IPS-20b (cell line): Measurements from ENCODE around the gene ZMYM4.
"Not testable (repeated sequence)": the region's sequence is repeated elsewhere in the genome, so short reads cannot be mapped to it uniquely, and the experiment has no call there.

ENCODE experiments used
- H3K27ac ChIP-seq: one replicate; pipeline ENCODE4 v1.5.1; 2013; ENCODE audit warnings: low read length
- H3K27me3 ChIP-seq: 2 replicates; pipeline ENCODE4 v1.6.1; 2013; ENCODE audit warnings: mild to moderate bottlenecking, low read length, inconsistent platforms; ENCODE audit not compliant: insufficient read depth
- H3K36me3 ChIP-seq: 2 replicates; pipeline ENCODE4 v1.6.1; 2013; ENCODE audit warnings: low read depth, mild to moderate bottlenecking, inconsistent platforms, low read length, moderate library complexity; ENCODE audit not compliant: insufficient read depth
- H3K4me1 ChIP-seq: 2 replicates; pipeline ENCODE4 v1.6.1; 2013; ENCODE audit warnings: mild to moderate bottlenecking, control low read depth, inconsistent platforms, low read length, moderate library complexity; ENCODE audit not compliant: insufficient read depth
- H3K4me3 ChIP-seq: 2 replicates; pipeline ENCODE4 v1.5.1; 2013; ENCODE audit warnings: mild to moderate bottlenecking, low read length, inconsistent platforms
- H3K9ac ChIP-seq: 2 replicates; pipeline ENCODE4 v1.6.1; 2013; ENCODE audit warnings: low read depth, mild to moderate bottlenecking, inconsistent platforms, low read length, moderate library complexity
- H3K9me3 ChIP-seq: 2 replicates; pipeline ENCODE4 v1.6.1; 2013; ENCODE audit warnings: mild to moderate bottlenecking, low read depth, low read length, inconsistent platforms; ENCODE audit not compliant: insufficient read depth

Gene ZMYM4

DNA sequence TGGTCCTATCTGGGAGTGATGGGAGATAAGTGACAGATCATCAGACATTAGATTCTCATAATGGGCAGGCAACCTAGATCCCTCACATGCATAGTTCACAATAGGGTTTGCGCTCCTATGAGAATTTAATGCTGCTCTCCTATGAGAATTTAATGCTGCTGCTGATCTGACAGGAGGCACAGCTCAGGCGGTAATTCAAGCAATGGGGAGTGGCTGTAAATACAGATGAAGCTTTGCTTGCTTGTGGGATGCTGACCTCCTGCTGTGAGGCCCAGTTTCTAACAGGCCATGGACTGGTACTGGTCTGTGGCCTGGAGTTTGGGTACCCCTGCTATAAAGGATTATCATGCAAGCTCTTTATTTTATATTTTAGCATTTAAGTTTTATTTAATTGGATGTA lies 72.0 kb downstream of the ZMYM4 start:
- H3K4me3 ChIP-seq = no peak overlapping the region
- H3K4me1 ChIP-seq = no peaks in the 10 kb centered on the region
- H3K9ac ChIP-seq = no peak overlapping the region
- no peaks in the 10 kb centered on the region for H3K9me3 ChIP-seq
- H3K36me3 ChIP-seq = peaks cover 4% of the 10 kb centered on the region
- no peaks in the 10 kb centered on the region for H3K27me3 ChIP-seq
- no peak overlapping the region for H3K27ac ChIP-seq

DNA sequence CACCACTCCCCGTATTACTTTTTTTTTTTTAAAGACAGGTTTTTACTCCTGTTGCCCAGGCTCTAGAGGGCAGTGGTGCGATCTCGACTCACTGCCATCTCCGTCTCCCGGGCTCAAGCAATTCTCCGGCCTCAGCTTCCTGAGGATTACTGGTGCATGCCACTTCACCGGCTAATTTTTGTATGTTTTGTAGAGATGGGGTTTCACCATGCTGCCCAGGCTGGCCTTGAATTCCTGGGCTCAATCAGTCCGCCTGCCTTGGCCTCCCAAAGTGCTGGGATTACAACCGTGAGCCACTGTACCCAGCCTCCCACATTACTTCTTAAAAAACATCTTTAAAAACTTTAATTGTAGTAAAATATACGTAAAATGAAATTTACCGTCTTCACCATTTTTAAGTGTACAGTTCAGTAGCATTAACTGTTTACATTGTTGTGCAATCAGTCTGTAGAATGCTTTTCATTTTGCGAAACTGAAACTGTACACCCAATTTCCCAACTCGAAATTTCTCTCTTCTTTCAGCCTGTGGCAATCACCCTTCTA lies 77.0 kb downstream of the ZMYM4 start:
- Histone ChIP-seq H3K27ac (no peak overlapping the region), H3K9ac (no peak overlapping the region), H3K27me3 (no peaks in the 10 kb centered on the region), H3K9me3 (no peaks in the 10 kb centered on the region), H3K36me3 (no peaks in the 10 kb centered on the region), H3K4me3 (no peak overlapping the region), H3K4me1 (no peaks in the 10 kb centered on the region)

DNA sequence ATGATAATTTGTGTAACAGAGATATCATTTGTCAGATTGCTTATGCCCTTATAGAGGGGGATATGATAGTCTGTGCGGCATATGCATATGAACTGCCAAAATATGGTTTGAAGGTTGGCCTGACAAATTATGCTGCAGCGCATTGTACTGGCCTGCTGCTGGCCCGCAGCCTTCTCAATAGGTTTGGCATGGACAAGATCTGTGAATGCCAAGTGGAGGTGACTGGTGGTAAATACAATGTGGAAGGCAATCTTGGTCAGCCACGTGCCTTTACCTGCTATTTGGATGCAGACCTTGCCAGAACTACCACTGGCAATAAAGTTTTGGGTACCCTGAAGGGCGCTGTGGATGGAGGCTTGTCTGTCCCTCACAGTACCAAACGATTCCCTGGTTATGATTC lies 82.4 kb downstream of the ZMYM4 start:
- no peaks in the 10 kb centered on the region for H3K9me3 ChIP-seq
- H3K4me1 ChIP-seq = no peaks in the 10 kb centered on the region
- H3K27ac ChIP-seq = no peak overlapping the region
- no peaks in the 10 kb centered on the region for H3K27me3 ChIP-seq
- H3K9ac ChIP-seq = no peak overlapping the region
- no peaks in the 10 kb centered on the region for H3K36me3 ChIP-seq
- no peak overlapping the region for H3K4me3 ChIP-seq

DNA sequence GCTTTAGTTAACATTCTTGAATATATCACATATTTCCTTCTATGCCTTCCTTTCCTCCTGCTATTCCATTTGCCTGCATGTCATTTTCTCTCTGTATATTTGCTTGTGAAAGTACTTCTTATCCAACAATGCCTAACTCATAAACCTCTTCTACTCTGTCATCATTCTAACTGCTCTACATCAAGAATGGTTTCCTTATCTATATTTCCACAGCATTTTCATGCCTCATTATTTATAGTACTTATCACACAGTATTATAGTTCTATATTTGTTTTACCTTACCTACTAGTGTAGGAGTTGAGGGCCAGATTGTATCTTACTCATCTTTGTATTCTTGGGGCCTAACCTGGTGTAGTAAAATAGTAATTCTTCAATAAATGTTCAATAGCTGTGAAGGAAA lies 91.5 kb downstream of the ZMYM4 start:
- H3K4me1 ChIP-seq = peaks cover 12% of the 10 kb centered on the region; the same call in 1 of the 2 replicates
- H3K27ac ChIP-seq = no peak overlapping the region
- no peak overlapping the region for H3K9ac ChIP-seq
- no peaks in the 10 kb centered on the region for H3K27me3 ChIP-seq
- no peak overlapping the region for H3K4me3 ChIP-seq
- peaks cover 29% of the 10 kb centered on the region for H3K36me3 ChIP-seq
- H3K9me3 ChIP-seq = no peaks in the 10 kb centered on the region

DNA sequence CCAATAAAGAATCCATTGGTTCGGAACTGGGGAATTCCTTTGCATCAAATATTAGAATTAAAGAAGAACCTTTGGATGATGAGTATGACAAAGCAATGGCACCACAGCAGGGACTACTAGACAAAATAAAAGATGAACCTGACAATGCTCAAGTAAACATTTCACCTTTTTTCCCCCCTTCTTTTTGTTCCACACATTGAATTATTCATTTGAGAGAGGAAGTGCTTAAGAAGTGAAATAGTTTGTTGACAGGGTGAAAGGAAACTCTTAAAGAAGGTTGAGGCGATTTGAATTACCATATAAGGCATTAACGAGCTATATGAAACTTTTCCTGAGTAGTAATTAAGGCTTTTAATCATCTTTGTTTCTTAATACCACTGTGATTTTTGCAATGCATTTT lies 93.1 kb downstream of the ZMYM4 start:
- Histone ChIP-seq H3K4me3 (no peak overlapping the region), H3K27ac (no peak overlapping the region), H3K36me3 (peaks cover 32% of the 10 kb centered on the region), H3K9me3 (no peaks in the 10 kb centered on the region), H3K4me1 (peaks cover 12% of the 10 kb centered on the region; the same call in 1 of the 2 replicates), H3K9ac (no peak overlapping the region; the same call in 1 of the 2 replicates), H3K27me3 (no peaks in the 10 kb centered on the region)

DNA sequence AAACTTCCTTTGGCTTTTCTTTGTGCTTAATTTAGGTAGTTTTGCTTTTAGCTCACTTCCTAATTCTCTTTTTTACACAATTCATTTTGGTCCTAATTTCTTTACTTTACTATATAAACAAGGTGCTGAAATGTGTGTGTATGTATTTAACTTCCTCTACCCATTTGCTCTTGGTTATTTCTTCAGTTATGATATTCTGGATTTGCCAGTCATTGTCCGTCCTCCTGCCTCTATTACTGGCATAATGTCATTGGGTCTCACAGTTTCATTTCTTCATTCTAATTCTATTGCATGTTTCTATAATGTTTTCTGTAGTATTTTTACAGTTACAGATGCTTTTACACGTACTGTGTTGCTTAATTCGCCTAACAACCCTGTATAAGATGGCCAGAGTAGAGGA lies 96.2 kb downstream of the ZMYM4 start:
- Histone ChIP-seq H3K27ac (no peak overlapping the region), H3K9ac (no peak overlapping the region), H3K4me1 (peaks cover 12% of the 10 kb centered on the region; the same call in 1 of the 2 replicates), H3K27me3 (no peaks in the 10 kb centered on the region), H3K9me3 (no peaks in the 10 kb centered on the region), H3K36me3 (peaks cover 32% of the 10 kb centered on the region), H3K4me3 (no peak overlapping the region)

DNA sequence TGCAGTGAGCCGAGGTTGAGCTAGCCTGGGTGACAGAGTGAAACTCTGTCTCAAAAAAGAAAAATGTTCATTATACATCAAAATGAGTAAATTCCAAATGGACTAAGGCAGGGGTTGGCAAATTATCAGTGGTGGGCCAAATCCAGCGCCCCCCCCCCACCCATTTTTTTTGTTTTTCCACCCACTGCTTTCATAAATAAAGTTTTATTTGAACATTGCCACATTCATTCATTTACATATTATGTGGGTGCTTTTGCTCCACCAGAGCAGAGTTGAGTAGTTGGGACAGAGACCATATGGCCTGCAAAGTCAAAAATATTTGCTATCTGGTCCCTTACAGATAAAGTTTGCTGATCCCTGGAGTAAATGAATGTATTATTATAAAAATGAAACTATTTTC lies 99.4 kb downstream of the ZMYM4 start:
- H3K36me3 ChIP-seq = peaks cover 23% of the 10 kb centered on the region
- no peaks in the 10 kb centered on the region for H3K27me3 ChIP-seq
- no peak overlapping the region for H3K9ac ChIP-seq
- H3K27ac ChIP-seq = no peak overlapping the region
- H3K4me1 ChIP-seq = no peaks in the 10 kb centered on the region
- H3K9me3 ChIP-seq = no peaks in the 10 kb centered on the region
- H3K4me3 ChIP-seq = no peak overlapping the region

DNA sequence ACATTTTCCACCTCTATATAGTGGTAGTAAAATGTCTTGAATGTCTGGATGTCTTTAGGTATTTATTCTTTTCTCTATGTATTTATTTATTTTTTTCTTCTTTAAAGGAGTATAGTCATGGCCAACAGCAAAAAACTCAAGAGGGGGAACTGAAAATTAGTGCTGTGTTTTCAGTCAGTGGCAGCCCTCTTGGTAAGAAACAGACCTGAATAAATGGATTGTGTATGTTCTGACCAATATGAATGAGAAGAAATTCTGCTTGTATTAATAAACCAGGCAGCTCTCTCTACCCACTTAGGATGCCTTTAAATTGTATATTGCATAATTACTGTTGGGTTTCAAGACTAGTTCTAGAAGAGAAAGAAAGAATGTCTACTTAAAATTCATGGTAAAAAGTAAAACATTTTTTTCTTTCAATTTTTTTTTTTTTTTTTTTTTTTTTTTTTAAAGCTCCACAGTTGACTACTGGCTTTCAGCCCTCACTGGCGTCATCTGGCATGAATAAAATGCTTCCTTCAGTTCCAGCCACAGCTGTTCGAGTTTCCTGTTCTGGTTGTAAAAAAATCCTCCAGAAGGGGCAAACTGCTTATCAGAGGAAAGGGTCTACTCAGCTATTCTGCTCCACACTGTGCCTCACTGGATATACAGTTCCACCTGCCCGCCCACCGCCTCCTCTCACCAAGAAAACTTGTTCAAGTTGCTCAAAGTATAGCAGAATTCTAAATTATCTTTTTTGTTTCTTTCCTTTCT lies 101.6 kb downstream of the ZMYM4 start:
- Histone ChIP-seq H3K27ac (no peak overlapping the region), H3K4me1 (no peaks in the 10 kb centered on the region), H3K9me3 (no peaks in the 10 kb centered on the region), H3K36me3 (peaks cover 13% of the 10 kb centered on the region; the same call in 1 of the 2 replicates), H3K9ac (no peak overlapping the region), H3K4me3 (no peak overlapping the region), H3K27me3 (no peaks in the 10 kb centered on the region)

DNA sequence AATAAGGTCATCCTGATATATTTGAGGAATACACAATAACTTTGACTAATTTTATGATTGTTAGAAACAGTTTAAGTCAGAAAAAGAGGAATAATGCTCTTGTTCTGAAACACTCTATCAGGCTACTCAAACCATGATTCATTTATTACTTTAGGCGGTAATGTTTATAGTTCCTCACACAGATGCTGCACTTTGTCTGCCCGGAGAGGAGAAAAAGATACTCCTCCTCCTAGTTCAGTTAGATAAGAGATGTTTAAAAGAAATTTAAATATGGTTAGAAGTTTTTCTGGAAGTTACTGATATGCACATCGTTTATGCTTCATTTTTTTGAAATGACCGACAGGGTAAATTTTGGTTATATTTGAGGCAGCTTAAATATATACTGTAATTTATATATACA lies 103.0 kb downstream of the ZMYM4 start:
- no peak overlapping the region for H3K27ac ChIP-seq

DNA sequence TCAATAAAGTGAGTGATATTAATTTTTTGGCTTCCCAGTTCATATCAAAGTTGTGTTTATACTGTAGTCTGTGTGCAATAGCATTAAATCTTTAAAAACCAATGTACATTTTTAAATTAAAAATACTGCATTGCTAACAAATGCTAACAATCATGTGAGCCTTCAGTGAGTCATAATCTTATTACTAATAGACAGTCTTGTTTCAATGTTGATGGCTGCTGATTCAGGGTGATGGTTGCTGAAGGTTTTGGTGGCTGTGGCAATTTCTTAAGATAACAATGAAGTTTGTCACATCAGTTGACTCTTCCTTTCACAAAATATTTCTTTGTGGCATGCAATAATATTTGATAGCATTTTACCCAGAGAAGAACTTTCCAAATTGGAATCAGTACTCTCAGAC lies 109.0 kb downstream of the ZMYM4 start:
- peaks cover 6% of the 10 kb centered on the region; the same call in 1 of the 2 replicates for H3K36me3 ChIP-seq
- no peaks in the 10 kb centered on the region for H3K9me3 ChIP-seq
- H3K4me1 ChIP-seq = no peaks in the 10 kb centered on the region
- no peak overlapping the region for H3K9ac ChIP-seq
- no peak overlapping the region for H3K4me3 ChIP-seq
- H3K27me3 ChIP-seq = no peaks in the 10 kb centered on the region
- no peak overlapping the region for H3K27ac ChIP-seq

More for the DNA sequence above, 103.0 kb downstream of the ZMYM4 start:
- Histone ChIP-seq H3K36me3 (peaks cover 10% of the 10 kb centered on the region; the same call in 1 of the 2 replicates), H3K9me3 (no peaks in the 10 kb centered on the region), H3K9ac (no peak overlapping the region), H3K4me1 (no peaks in the 10 kb centered on the region), H3K27me3 (no peaks in the 10 kb centered on the region), H3K4me3 (no peak overlapping the region)

DNA sequence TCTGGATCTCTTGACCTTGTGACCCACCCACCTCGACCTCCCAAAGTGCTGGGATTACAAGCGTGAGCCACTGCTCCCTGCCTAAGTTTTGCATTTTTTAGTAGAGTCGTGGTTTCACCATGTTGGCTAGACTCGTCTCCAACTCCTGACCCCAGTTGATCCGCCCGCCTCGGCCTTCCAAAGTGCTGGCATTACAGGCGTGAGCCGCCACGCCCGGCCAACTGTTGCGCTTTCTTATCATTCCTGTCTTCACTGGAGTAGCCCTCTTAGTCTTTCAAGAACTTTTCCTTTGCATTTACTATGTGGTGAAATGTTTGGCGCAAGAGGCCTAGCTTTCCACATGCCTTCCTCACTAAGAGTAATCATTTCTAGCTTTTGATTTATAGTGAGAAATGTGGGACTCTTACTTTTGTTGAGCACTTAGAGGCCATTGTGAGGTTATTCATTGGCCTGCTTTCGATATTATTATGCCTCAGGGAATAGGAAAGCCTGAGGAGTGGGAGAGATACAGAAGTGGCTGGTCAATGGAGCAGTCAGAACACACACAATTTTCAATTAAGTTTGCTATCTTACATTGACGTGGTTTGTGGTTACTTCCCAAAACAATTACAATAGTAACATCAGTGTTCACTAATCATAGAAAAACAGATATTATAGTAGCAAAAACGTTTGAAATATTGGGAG lies 111.0 kb downstream of the ZMYM4 start:
- Histone ChIP-seq H3K36me3 (peaks cover 6% of the 10 kb centered on the region; the same call in 1 of the 2 replicates), H3K4me3 (no peak overlapping the region), H3K27me3 (no peaks in the 10 kb centered on the region), H3K9me3 (no peaks in the 10 kb centered on the region), H3K27ac (no peak overlapping the region), H3K9ac (no peak overlapping the region), H3K4me1 (no peaks in the 10 kb centered on the region)

DNA sequence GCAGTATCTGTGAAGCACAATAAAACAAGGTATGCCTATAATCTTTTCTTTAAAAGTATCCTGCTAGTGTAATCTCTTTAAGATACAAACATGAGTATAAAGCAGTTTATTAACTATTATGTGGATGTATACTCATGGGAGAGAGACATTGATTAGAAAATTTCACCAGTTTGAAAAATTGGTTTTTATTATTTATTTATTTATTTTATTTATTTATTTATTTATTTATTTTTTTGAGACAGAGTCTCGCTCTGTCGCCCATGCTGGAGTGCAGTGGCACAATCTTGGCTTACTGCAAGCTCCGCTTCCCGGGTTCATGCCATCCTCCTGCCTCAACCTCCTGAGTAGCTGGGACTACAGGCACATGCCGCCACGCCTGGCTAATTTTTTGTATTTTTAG lies 111.6 kb downstream of the ZMYM4 start:
- not testable (repeated sequence) for H3K36me3 ChIP-seq, H3K4me3 ChIP-seq, H3K27me3 ChIP-seq, H3K9ac ChIP-seq, H3K27ac ChIP-seq, H3K4me1 ChIP-seq, H3K9me3 ChIP-seq
